Measurements from ENCODE around the gene USP19. TPM values are rescaled to one million over a fixed set of nuclear protein-coding genes. Genes with fewer than 3 reads are reported as not detected.

USP19 gene
- total RNA-seq, 1 experiment from 2014 or later: 73.3 TPM

DNA sequence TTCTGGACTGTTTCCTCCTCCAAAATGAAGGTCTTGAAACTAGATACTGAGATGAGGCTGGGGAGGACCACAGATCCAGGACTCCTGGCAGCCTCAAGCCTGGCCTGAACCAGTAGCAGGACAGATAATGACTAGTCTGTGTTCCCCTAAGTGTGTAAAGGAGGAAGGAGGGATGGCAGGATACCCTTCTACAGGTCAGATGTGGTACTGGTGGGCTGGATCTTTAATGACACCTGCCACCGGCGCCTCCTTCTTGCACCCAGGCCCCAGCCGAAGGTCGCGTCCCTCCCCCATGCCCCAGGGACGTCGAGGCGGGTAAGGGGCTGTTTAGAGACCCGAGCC, 556 bp downstream of the USP19 start:
- Mint-ChIP-seq H3K27ac (peak overlapping the region; percentile 87), H3K27me3 (ENCODE audit: low read depth) (no peaks in the 10 kb centered on the region), H3K4me3 (peak overlapping the region; percentile 82), H3K36me3 (peaks cover 35% of the 10 kb centered on the region), H3K4me1 (peaks cover 4% of the 10 kb centered on the region), H3K9me3 (no peaks in the 10 kb centered on the region)
- TF ChIP-seq OVOL2 (CRISPR knock-in tag; IDR thresholded peaks at IDR 0.05; ENCODE audit: borderline replicate concordance): no peak
- TF ChIP-seq JAZF1 (CRISPR knock-in tag; IDR thresholded peaks at IDR 0.05): no peak
- TF ChIP-seq, protein P1, sequence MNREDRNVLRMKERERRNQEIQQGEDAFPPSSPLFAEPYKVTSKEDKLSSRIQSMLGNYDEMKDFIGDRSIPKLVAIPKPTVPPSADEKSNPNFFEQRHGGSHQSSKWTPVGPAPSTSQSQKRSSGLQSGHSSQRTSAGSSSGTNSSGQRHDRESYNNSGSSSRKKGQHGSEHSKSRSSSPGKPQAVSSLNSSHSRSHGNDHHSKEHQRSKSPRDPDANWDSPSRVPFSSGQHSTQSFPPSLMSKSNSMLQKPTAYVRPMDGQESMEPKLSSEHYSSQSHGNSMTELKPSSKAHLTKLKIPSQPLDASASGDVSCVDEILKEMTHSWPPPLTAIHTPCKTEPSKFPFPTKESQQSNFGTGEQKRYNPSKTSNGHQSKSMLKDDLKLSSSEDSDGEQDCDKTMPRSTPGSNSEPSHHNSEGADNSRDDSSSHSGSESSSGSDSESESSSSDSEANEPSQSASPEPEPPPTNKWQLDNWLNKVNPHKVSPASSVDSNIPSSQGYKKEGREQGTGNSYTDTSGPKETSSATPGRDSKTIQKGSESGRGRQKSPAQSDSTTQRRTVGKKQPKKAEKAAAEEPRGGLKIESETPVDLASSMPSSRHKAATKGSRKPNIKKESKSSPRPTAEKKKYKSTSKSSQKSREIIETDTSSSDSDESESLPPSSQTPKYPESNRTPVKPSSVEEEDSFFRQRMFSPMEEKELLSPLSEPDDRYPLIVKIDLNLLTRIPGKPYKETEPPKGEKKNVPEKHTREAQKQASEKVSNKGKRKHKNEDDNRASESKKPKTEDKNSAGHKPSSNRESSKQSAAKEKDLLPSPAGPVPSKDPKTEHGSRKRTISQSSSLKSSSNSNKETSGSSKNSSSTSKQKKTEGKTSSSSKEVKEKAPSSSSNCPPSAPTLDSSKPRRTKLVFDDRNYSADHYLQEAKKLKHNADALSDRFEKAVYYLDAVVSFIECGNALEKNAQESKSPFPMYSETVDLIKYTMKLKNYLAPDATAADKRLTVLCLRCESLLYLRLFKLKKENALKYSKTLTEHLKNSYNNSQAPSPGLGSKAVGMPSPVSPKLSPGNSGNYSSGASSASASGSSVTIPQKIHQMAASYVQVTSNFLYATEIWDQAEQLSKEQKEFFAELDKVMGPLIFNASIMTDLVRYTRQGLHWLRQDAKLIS (CRISPR knock-in tag; IDR thresholded peaks at IDR 0.05; ENCODE audit: borderline replicate concordance): no peak
- TF ChIP-seq, protein P2, sequence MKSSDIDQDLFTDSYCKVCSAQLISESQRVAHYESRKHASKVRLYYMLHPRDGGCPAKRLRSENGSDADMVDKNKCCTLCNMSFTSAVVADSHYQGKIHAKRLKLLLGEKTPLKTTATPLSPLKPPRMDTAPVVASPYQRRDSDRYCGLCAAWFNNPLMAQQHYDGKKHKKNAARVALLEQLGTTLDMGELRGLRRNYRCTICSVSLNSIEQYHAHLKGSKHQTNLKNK (CRISPR knock-in tag; IDR thresholded peaks at IDR 0.05): no peak
- TF ChIP-seq, protein P3, sequence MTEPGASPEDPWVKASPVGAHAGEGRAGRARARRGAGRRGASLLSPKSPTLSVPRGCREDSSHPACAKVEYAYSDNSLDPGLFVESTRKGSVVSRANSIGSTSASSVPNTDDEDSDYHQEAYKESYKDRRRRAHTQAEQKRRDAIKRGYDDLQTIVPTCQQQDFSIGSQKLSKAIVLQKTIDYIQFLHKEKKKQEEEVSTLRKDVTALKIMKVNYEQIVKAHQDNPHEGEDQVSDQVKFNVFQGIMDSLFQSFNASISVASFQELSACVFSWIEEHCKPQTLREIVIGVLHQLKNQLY (CRISPR knock-in tag; IDR thresholded peaks at IDR 0.05): no peak
- TF ChIP-seq, protein P4, sequence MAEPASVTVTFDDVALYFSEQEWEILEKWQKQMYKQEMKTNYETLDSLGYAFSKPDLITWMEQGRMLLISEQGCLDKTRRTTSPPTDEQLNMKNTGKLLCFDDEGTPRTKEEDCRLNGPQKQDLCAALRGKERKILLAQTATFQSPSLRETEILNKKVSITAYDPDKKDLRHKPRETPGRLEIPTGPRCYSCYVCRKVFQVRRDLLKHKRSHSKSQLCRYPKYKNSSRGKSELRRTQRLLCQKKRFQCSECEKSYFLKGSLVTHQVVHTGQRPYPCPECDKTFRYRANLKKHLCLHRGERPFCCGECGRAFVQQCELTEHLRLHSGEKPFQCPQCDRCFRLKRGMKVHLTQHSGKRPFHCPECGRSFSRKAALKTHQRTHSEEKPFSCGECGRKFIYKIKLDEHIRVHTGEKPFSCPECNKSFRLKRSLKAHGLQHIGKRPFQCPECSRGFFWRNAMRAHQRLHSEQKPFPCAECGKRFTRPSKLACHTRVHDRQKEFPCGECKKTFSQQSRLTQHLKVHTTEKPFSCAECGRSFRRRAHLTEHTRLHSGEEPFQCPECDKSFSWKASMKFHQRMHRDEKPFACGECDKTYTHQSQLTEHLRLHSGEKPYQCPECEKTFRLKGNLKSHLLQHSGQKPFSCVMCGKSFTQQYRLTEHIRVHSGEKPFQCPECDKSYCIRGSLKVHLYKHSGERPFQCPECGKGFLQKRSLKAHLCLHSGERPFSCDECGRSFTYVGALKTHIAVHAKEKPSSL (CRISPR knock-in tag; conservative IDR thresholded peaks at IDR 0.05): no peak
- TF ChIP-seq, protein P5, sequence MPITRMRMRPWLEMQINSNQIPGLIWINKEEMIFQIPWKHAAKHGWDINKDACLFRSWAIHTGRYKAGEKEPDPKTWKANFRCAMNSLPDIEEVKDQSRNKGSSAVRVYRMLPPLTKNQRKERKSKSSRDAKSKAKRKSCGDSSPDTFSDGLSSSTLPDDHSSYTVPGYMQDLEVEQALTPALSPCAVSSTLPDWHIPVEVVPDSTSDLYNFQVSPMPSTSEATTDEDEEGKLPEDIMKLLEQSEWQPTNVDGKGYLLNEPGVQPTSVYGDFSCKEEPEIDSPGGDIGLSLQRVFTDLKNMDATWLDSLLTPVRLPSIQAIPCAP (CRISPR knock-in tag; IDR thresholded peaks at IDR 0.05): no peak
- TF ChIP-seq, protein P6, sequence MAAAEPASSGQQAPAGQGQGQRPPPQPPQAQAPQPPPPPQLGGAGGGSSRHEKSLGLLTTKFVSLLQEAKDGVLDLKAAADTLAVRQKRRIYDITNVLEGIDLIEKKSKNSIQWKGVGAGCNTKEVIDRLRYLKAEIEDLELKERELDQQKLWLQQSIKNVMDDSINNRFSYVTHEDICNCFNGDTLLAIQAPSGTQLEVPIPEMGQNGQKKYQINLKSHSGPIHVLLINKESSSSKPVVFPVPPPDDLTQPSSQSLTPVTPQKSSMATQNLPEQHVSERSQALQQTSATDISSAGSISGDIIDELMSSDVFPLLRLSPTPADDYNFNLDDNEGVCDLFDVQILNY (CRISPR knock-in tag; IDR thresholded peaks at IDR 0.05): no peak
- no peak for TF ChIP-seq NFYB (CRISPR knock-in tag; conservative IDR thresholded peaks at IDR 0.05; ENCODE audit: low read depth)
- TF ChIP-seq NFATC4 (CRISPR knock-in tag; IDR thresholded peaks at IDR 0.05): no peak
- TF ChIP-seq, protein P7, sequence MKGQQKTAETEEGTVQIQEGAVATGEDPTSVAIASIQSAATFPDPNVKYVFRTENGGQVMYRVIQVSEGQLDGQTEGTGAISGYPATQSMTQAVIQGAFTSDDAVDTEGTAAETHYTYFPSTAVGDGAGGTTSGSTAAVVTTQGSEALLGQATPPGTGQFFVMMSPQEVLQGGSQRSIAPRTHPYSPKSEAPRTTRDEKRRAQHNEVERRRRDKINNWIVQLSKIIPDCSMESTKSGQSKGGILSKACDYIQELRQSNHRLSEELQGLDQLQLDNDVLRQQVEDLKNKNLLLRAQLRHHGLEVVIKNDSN (CRISPR knock-in tag; IDR thresholded peaks at IDR 0.05): no peak
- TF ChIP-seq ZNF317 (CRISPR knock-in tag; IDR thresholded peaks at IDR 0.05; ENCODE audit: borderline replicate concordance, low read depth): no peak
- ATAC-seq (no peak), DNase-seq (ENCODE audit: low spot score) (no peak)
- ChIA-PET POLR2A (interaction anchor here (0.7 to 2.7 kb wide), 4 partner anchors 12 to 38 kb away, joined by 3 to 20 read pairs (median 5); partner anchors contain the start of genes LAMB2 and QRICH1), CTCF (interaction anchor here (0.6 to 1.8 kb wide), 6 partner anchors 13 to 220 kb away, joined by 5 to 16 read pairs (median 7); partner anchors contain the start of genes LAMB2, NDUFAF3 and USP4)

DNA sequence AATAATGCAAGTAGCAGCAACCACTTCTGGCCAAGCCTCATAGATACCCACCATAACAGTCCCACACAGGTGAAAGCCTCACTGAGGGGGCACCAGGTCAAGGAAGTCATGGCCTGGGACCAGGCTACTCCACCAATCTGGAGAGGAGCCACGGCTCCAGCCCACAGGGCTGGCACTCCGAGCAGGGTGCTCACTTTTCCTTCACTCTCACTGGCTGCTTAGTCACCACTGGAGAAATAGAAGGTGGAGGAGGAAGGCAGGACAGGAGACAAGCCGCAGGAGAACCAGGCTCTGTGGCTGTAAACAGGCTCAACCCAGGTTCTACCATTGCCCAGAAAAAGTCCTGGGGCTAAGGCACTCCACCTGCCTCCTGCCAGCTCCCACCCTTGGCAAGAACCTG, 1.2 kb downstream of the USP19 start:
- ATAC-seq (no peak), DNase-seq (ENCODE audit: low spot score) (no peak)
- POLR2A ChIA-PET: interaction anchor here (2.7 kb wide), 1 partner anchor 25 kb away, joined by 20 read pairs; the partner anchor contains the start of gene QRICH1
- H3K27ac Mint-ChIP-seq: no peak overlapping the region
- peak overlapping the region; percentile 82 for H3K4me3 Mint-ChIP-seq
- no peaks in the 10 kb centered on the region for H3K27me3 Mint-ChIP-seq (ENCODE audit: low read depth)
- H3K36me3 Mint-ChIP-seq: peaks cover 37% of the 10 kb centered on the region
- peaks cover 4% of the 10 kb centered on the region for H3K4me1 Mint-ChIP-seq
- H3K9me3 Mint-ChIP-seq: no peaks in the 10 kb centered on the region
- CTCF ChIA-PET: no interaction called here
- TF ChIP-seq, protein P7 (CRISPR knock-in tag; IDR thresholded peaks at IDR 0.05): no peak
- TF ChIP-seq TP53 (CRISPR knock-in tag; IDR thresholded peaks at IDR 0.05): no peak
- no peak for TF ChIP-seq TCF7 (CRISPR knock-in tag; IDR thresholded peaks at IDR 0.05; ENCODE audit: low read depth)
- TF ChIP-seq TEAD4 (CRISPR knock-in tag; IDR thresholded peaks at IDR 0.05): no peak
- no peak for TF ChIP-seq ZNF232 (CRISPR knock-in tag; IDR thresholded peaks at IDR 0.05)
- TF ChIP-seq CBFB (CRISPR knock-in tag; IDR thresholded peaks at IDR 0.05; ENCODE audit: low read depth): no peak
- TF ChIP-seq, protein P8, sequence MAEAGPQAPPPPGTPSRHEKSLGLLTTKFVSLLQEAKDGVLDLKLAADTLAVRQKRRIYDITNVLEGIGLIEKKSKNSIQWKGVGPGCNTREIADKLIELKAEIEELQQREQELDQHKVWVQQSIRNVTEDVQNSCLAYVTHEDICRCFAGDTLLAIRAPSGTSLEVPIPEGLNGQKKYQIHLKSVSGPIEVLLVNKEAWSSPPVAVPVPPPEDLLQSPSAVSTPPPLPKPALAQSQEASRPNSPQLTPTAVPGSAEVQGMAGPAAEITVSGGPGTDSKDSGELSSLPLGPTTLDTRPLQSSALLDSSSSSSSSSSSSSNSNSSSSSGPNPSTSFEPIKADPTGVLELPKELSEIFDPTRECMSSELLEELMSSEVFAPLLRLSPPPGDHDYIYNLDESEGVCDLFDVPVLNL (CRISPR knock-in tag; IDR thresholded peaks at IDR 0.05; ENCODE audit: borderline replicate concordance, low read depth): no peak
- no peak for TF ChIP-seq ZNF396 (CRISPR knock-in tag; IDR thresholded peaks at IDR 0.05; ENCODE audit: borderline replicate concordance)
- no peak for TF ChIP-seq ZNF138 (CRISPR knock-in tag; conservative IDR thresholded peaks at IDR 0.05)
- TF ChIP-seq IRF2 (CRISPR knock-in tag; IDR thresholded peaks at IDR 0.05; ENCODE audit: borderline replicate concordance, low read depth): no peak
